HG02852 (cell line): ENCODE data around the gene GLOD4.
"Not testable (repeated sequence)": the region's sequence is repeated elsewhere in the genome, so short reads cannot be mapped to it uniquely, and the experiment has no call there.

Source experiments
- ATAC-seq: cut with Tn5 transposase; IDR thresholded peaks from one replicate; pipeline ENCODE4 v1.9.1; 2021; ENCODE audit warnings: mild to moderate bottlenecking, moderate library complexity; ENCODE audit not compliant: unreplicated experiment

Gene GLOD4, protein sequence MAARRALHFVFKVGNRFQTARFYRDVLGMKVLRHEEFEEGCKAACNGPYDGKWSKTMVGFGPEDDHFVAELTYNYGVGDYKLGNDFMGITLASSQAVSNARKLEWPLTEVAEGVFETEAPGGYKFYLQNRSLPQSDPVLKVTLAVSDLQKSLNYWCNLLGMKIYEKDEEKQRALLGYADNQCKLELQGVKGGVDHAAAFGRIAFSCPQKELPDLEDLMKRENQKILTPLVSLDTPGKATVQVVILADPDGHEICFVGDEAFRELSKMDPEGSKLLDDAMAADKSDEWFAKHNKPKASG

DNA sequence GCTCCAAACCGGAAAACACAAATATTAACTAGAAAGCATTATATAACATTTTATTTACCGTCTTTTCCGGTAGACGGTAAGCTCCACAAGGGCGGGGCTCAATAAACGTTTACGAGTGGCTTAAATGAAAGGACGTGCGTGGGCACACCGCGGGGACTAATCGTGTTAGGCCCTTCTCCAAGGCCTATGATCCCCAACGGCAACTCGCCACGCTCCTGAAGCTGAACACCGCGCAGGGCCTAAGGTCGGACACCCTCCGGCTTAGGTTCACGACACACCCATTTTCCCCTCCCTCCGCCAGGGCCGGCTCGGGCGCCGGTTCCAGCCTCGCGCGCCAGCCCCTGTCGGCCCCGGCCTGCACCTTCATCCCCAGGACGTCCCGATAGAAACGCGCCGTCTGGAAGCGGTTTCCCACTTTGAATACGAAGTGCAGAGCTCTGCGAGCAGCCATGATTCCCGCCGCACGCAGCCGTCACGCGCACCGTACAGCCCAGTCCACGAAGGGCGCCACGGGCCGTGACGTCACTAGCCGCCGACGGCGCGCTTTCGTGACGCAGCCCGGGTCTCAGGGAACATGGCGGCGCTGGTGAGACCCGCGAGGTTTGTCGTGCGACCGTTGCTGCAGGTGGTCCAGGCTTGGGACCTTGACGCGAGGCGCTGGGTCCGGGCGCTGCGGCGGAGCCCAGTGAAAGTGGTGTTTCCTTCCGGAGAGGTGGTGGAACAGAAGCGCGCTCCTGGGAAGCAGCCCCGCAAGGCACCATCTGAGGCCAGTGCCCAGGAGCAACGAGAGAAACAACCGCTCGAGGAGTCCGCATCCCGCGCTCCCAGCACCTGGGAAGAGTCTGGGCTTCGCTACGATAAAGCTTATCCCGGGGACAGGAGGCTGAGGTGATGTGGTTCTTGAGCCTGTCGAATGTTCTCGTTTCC lies at the start of gene GLOD4, which contains the start of gene MRM3:
Gene GLOD4, minus strand, starts transcription at position 476 of the 927 bp plus-strand sequence. Its CDS starts 25 bp downstream, at position 451.
Gene MRM3, plus strand, starts transcription at position 549 of the 927 bp plus-strand sequence. Its CDS starts 26 bp downstream, at position 575.
- ATAC-seq = peak; percentile 84

DNA sequence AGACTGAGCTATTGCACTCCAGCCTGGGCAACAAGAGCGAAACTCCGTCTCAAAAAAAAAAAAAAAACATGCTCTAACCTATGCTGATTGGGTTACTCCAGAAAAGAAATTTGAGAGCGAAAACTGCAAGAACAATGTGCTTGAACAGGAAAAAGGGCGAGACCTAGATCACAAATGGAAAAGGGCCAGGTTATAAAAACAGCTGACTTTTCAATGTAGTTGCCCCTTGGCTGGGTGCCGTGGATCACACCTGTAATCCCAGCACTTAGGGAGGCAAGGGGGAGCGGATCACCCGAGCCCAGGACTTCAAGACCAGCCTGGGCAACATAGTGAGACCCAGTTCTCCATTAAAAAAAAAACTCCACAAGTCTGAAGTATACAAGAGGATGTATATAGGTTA lies 48.9 kb upstream of the GLOD4 start:
- no peak for ATAC-seq

DNA sequence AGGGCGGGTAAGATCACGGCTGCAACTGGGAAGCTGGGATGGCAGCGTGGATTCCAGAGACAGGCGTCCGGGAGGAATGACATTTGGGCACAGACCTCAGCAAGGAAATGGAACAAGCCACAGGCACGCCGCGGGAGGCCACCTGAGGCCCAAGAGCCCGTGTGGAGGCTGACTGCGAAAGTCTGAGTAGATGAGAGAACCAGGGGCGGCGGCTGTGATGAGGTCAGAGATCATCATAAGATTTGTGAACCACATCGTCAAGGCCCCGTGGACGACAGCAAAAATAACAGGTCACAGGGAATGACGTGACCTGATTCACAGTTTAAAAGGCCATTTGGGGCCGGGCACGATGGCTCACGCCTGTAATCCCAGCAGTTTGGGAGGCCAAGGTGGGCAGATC lies 48.3 kb upstream of the GLOD4 start:
- ATAC-seq = no peak

DNA sequence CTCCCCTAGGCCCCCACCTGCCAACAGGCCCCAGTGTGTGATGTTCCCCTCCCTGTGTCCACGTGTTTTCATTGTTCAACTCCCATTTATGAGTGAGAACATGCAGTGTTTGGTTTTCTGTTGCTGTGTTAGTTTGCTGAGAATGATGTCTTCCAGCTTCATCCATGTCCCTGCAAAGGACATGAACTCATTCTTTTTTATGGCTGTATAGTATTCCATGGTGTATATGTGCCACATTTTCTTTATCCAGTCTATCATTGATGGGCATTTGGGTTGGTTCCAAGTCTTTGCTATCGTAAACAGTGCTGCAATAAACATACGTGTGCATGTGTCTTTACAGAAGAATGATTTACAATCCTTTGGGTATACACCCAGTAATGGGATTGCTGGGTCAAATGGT lies 47.5 kb upstream of the GLOD4 start:
- ATAC-seq = not testable (repeated sequence)

DNA sequence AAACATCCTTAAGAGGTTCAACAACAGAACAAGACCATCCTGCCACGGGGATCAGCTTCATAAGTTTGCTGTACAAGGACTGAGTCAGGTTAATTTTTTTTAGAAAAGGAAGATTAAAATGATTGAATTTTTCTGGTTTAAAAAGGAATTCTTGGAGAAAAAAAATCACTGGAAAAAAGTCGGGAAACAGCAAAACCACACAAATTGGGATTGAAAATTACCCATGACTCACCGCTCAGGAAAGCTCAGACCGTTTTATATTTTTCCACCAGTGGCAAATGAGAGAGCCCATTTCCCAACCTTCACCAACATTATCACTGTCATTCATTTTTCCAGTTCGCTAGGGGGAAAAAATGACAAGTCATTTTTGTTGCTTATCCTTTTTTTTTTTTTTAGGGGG lies 46.7 kb upstream of the GLOD4 start:
- ATAC-seq = no peak

DNA sequence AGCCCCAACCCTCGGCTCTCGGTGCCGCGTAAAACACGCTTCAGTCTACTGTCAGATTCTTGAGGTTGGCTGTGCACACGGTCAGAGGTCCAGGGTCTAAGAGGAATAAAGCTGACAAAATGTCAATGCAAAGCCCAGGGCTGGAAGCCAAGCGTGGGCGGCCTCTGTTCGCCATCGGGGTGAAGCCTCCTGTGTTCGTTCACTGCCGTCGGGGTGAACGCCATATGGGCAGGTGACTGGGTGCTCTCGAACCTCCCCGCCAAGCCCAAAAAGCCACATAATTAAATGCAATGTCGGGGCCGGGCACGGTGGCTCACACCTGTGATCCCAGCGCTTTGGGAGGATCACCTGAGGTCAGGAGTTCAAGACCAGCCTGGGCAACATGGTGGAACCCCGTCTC lies 44.7 kb upstream of the GLOD4 start:
- ATAC-seq = no peak

DNA sequence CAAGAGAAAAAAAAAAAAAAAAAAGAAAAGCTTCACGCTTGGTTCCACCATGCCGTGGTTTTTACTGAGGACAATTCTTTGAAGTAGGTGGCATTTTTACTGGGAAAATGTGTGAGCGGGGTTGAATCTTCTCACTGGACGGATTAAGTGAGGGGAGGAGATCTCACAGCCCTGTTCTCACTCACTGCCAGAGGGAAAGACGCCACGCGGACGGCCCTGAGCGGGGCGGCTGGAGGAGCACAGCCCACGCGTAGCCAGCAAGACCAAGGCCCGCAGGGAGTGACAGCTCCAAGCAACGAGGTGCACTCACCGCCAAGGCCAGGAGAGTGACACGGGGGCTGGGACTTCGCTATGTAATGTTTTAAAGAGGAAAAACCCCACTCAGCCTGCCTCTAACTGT lies 43.1 kb upstream of the GLOD4 start:
- no peak for ATAC-seq

DNA sequence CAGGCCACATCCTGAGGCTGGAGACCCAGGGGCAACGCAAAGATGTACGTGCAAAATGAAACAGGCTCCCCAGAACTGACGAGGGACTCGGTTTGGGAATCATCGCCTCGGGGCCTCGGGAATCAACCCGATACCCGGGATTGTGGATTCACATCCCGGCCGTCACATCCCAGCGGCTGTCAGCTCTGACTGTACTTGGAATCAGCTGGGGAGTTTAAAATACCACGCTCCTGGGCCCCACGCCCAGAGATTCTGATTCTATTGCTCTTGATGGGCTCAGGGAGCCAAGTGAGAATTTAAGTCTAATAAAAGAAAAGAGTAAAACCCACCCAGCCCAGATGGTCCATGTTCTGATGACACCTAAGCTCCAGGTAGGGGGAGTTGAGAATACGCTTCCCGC lies 42.3 kb upstream of the GLOD4 start:
- no peak for ATAC-seq

DNA sequence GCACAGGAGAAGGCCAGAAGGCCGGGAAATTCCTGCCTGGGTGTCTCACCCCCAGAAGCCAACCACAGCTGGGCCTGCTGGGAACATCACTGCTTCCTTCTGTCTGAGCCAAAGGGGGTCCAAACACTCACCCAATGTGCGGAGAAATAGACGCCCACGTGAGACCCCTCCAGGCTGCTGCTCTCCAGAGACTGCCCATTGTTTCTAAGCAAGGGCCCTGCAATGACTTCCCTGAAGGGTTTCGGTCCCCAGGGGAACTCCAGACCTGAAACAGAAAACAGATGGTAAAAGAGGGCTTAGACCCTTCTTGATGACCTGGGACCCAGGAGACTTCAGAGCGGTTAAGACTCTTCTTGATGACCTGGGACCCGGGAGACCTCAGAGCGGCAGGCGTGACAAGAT lies 41.4 kb upstream of the GLOD4 start:
- no peak for ATAC-seq

DNA sequence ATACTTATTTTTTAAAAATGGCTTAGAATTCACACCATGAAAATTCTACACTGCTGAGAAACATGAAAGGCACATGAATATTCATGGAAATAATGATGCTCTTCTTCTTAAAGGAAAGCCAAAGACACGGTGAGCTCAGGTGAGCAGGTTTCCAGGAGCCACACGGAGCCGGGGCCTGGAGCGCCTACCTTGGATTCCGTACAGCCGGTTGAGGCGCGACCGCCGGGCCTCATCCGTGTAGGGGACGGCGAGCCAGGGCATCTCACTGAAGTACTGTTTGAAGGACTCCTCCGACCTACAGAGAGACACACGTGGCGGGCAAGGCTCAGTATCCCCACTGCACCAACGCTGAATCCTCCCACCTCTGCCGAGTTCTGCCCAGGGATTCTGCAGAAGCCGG lies 37.2 kb upstream of the GLOD4 start:
- no peak for ATAC-seq

DNA sequence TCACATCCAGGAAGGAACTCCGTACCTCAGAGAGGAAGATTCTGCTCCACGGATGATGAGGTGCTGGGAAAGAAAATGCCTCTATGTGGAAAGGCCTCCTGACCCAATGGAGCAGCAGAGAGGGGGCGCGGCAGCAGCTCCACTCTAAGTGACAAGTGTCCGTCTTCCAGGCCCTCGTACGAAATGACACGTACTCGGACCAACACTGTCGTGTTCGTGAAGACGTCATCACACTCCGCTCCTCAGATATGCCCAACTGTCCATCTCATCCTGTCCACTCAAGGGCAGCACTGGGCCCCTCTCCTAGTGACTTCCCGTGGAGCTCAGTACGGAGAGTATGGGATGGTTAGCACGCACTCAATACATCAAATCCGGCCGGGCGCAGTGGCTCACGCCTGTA lies 32.3 kb upstream of the GLOD4 start:
- no peak for ATAC-seq

DNA sequence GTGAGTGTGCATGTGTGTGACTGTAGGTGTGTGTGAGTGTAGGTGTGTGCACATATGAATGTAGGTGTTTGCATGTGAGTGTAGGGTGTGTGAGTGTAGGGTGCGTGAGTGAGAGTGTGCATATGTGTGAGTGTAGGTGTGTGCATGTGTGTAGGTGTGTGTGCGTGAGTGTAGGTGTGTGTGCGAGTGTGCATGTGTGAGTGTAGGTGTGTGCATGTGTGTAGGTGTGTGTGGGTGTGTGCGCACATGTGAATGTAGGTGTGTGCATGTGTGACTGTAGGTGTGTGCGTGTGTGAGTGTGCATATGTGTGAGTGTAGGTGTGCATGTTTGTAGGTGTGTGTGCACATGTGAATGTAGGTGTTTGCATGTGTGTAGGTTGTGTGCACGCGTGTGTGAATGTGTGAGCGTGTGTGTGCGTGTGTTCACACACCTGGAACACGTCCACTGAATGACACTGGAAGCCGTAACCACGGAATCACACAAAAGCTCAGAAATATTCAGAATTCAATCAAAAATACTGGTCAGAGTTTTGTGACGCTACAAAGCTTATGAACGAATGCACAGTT lies 30.6 kb upstream of the GLOD4 start:
- ATAC-seq = no peak

DNA sequence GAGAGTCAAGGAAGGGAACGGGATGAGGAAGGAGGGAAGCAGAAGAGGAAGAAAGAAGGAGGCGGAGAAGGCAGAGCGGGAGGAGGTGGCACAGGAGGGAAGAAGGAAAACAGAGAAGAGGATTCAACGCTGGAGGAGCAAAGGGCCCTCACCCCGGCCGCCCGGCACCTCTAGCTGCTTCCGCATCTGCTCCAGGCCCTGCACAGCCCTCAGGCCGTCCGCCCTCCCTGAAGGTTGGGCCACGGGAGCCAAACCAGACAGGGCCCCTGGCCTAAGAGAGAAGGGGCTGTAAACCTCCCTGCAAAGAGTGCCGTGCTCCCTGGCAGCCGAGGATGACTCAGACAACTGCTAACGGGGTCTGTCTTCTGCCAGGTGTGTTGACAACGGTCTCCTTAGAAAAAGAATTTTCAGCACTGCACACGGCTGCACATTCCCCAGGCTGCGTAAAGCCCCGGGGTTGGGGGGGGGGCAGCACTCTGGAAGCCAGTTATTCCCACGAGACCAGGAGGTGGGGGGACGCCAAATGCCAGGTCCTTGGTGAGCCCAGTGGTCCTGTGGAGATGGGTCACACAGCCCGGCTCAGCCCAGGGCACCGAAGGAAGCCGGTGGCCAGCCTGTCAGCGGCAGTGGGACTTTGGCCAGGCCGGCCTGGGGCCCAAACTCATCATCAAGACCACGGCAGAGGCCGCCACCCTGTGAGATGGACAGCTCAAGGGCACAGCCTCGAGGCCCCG lies 29.1 kb upstream of the GLOD4 start:
- ATAC-seq = no peak

DNA sequence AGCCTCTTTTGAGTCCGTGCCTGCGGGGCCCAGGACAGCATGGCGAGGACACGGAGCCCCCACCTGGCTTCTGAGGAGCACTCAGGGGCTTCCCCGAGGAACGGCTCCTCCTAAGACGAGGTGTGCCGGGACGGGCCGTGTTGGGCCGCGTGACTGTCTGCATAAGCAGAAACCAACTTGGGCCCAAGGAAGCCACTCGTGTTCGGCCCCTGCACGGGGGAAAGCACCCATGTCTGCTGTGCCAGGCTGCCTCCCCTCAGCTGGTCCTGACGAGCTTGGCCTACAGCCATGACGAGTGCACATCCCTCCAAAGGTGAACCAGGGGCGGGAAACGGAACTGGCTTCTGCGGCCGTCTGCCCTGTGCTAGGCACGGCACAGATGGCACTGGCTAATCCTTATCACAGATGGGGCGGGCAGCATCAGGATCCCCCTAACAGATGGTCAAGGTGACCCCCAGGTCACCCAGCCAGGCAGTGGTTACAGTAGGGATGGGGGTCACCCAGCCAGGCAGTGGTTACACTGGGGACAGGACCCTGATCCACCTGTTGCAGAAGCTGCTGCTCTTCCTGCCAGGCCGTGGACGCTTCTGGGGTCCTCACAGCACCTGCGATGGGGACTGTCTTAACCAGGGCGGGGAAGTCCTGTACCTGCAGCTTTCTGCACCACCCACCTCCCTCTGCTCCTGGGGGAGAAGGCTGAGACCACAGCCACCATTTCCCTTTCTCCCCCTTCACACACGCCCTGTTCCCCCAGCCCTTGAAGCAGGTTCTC lies 25.6 kb upstream of the GLOD4 start:
- no peak for ATAC-seq

DNA sequence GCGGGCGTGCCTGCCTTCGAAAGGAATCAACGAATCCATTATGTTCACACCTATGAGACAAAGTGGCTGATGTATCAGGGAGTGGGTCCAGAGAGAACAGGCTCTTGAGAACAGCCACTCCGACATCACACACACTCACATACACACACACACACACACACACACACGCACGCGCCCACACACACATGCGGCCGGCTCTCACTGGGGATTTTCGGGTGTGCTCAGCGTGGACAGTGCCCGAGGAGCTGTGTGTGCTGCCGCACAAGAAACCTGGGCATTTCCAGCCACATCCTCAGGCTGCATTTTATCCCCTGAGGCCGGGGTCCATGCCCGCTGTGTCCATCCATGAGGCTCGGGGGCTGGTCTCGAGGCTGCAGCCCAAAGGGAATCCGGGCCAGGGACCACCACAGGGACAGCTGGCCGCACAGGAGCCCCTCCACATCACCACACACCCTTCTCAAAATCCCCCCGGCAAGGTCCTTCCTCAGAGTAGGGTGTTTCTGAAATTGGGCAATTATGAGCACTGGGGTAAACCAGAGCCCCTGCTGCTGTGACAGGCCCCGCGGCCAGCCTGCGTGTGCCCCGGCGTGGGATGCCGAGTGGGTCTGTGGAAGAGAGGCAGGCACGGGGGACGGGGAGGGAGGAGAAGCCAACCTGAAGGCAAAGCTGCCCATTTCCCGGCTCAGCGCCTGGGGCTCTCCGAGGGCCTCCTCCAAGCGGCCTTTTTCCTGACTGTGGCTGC lies 24.9 kb upstream of the GLOD4 start:
- ATAC-seq = no peak

DNA sequence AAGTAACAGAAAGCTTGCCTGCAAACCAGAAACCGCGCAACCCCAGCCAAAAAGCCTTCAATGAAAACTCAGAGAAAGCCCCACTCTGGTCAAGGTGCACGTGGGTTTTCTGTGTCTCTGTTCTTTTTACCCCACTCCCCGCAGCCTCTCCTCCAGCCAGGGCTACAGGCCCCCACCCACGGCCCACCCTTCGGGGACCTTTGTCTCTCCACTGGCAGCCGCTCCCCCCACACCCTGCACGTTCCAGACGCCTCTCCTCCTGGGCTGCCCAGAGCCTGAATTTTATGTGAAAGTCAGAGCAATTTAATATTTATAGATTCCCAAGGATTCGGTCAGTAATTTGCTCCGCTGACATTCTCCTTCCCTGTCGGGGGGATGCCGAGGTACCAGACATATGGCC lies 24.3 kb upstream of the GLOD4 start:
- no peak for ATAC-seq

DNA sequence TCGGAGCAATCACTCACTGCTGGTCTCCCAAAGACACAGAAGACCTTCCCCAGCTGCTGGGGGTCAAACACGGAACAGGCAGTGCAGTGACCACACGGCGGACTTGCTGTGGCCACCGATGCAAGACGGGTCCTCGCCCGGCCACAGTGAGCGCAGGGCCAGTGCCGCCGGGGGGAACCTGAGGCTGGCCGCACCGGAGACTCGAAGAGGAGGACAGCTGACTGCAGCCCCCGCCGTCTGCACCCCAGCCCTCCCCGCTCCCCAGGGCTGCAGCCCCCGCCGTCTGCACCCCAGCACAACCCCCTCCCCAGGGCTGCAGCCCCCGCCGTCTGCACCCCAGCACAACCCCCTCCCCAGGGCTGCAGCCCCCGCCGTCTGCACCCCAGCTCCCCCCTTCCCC lies 23.8 kb upstream of the GLOD4 start:
- not testable (repeated sequence) for ATAC-seq

DNA sequence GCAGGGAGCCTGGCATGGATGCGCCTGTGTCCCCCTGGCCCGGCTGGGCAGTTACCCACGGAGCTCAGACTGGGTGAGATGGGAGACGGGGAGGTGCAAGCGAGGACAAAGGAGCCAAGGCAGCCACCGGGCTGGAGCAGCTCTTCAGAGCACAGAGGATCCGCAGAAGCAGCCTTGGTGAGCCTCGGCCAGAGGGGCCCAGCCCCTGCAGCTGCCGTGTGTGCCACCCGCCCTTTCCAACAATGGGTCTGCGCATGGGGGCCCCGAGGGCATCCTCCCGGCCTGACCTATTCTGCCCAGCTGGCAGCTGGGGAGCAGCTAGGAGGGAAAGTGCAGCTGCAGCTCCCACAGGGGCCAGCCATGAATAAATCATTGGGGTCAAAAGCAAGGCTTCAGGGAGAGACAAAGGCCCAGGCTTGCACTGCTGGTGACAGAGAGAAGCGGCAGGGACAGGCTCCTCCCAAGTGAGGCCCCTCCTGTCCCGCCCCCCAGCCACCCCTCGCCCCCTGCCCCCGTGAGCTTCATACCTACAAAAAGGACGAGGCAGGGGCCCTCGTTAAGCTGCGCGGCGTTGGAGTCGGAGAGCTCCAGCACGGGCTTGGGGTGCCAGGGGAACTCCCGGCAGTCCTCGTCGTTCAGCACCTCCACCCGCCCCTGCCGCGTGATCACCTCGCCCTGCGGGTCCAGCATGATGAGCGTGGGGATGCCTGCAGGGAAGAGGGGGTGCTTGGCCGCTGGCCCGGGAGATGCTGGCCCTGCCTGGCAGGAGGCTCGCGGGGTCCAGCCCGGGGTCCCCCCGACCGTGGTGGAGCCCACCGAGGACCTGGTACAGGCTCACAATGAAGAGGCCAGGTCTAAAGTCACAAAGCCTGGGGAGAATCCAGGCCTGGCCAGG lies 22.7 kb upstream of the GLOD4 start:
- ATAC-seq = no peak
